ENCODE data around the gene PCGF6.

Gene PCGF6

DNA sequence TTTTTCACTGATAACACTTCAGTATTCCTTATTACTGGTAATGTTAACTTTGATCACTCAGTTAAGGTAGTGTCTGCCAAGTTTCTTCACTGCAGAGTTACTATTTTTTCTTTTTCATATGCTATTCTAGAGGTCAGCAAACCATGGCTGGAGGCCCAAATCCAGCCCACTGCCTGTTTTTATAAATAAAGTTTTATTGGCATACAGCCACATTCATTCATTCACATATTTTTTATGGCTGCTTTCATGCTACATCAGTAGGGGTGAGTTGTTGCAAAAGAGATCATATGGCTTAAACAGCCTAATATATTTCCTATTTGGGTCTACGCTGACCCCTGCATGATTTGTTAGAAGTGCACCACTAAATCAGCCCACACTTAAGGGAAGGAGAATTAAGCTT is 94.3 kb downstream of the PCGF6 start:
- DNase-seq (ENCODE audit: low read depth) = no peak

DNA sequence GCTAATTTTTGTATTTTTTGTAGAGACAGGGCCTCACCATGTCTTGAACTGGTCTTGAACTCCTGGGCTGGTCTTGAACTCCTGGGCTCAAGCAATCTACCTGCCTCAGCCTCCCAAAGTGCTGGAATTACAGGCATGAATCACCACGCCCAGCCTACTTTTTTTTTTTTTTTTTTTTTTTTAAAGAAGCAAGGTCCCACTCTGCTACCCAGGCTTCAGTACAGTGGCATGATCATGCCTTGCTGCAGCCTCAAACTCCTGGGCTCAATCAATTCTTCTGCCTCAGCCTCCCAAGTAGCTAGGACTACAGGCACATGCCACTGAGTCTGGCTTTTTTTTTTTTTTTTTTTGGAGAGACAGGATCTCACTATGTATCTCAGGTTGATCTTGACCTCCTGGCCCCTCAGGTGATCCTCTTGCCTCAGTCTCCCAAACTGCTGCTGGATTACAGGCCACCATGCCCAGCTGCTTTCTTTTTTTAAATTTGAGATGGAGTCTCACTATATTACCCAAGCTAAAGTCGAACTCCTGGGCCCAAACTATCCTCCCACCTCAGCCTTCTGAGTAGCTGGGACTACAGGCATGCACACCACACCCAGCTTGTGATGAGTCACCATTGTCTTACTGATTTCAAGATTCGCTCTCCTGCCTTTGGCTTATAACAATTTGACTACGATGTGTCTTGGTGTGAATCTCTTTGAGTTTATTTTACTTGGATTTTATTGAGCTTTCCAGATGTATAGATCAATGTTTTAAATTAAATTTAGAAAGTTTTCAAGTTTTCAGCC is 96.2 kb downstream of the PCGF6 start:
- DNase-seq (ENCODE audit: low read depth) = no peak

- DNase-seq (ENCODE audit: low read depth) = no peak
Measured at GRCh38 chr10:103254113-103254512, 96.8 kb downstream of the PCGF6 start.
